ENCODE results near the gene MMP15.

DNA sequence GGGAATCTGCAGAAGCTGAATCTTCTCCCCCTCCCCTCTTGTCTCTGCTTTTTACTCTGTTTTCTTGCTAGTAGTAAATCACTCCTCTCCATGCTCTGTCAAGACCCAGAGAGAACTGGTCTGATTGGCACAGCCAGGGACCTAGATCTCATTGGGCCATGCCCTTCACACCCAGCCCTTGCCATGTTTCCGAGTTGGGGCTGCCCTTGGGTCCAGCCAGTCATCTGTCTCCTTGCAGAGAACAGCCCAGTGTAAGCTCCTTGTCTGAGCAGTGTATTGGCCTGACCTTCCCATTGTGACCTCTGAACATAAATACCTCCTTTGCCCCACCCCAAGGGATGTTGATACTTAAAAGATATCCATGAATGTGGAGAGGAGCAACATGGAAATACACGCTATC is 3.9 kb downstream of the MMP15 start:
- TF ChIP-seq, protein P1, sequence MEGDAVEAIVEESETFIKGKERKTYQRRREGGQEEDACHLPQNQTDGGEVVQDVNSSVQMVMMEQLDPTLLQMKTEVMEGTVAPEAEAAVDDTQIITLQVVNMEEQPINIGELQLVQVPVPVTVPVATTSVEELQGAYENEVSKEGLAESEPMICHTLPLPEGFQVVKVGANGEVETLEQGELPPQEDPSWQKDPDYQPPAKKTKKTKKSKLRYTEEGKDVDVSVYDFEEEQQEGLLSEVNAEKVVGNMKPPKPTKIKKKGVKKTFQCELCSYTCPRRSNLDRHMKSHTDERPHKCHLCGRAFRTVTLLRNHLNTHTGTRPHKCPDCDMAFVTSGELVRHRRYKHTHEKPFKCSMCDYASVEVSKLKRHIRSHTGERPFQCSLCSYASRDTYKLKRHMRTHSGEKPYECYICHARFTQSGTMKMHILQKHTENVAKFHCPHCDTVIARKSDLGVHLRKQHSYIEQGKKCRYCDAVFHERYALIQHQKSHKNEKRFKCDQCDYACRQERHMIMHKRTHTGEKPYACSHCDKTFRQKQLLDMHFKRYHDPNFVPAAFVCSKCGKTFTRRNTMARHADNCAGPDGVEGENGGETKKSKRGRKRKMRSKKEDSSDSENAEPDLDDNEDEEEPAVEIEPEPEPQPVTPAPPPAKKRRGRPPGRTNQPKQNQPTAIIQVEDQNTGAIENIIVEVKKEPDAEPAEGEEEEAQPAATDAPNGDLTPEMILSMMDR (IDR thresholded peaks at IDR 0.05), result no peak
- no peak for TF ChIP-seq POLR2A (IDR thresholded peaks at IDR 0.05)
